ENCODE results near the gene RAD17.
"Not testable (repeated sequence)": the region's sequence is repeated elsewhere in the genome, so short reads cannot be mapped to it uniquely, and the experiment has no call there.

The RAD17 gene

GRCh38 chr5:69343083-69343482, 26.5 kb upstream of the RAD17 start:
- H3K4me1 ChIP-seq (ENCODE audit: control insufficient read depth, insufficient read depth, low read length, poor library complexity, severe bottlenecking), result no peaks in the 10 kb centered on the region
- no peaks in the 10 kb centered on the region for H3K9me3 ChIP-seq (ENCODE audit: control insufficient read depth, low read length)
- H3K27me3 ChIP-seq (replicated peaks; ENCODE audit: control insufficient read depth, insufficient read depth, low read length, poor library complexity, severe bottlenecking), result no peaks in the 10 kb centered on the region
- no peak for DNase-seq
- no peak overlapping the region for H3K27ac ChIP-seq (ENCODE audit: insufficient read depth, low read length, poor library complexity, severe bottlenecking)
- no peak overlapping the region for H3K4me3 ChIP-seq (ENCODE audit: insufficient read depth, low read depth, low read length, poor library complexity, severe bottlenecking)
- no peaks in the 10 kb centered on the region for H3K36me3 ChIP-seq (ENCODE audit: control insufficient read depth, insufficient read depth, low read length)

DNA sequence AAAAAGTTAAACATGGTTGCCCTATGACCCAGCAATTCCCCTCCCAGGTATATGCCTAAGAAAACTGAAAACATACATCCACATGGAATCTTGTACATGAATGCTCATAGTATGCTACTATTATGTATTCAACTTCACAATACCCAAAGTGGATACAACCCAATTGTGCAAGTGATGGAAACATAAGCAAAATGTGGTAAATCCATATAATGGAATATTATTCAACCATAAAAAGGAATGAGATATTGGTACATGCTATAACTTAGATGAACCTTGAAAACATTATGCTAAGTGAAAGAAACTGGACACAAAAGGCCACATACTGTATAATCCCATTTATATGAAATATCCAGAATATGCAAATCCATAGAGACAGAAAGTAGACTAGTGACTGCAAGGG, 19.0 kb upstream of the RAD17 start:
- Histone ChIP-seq H3K36me3 (ENCODE audit: control insufficient read depth, insufficient read depth, low read length) (peaks cover 25% of the 10 kb centered on the region), H3K27ac (ENCODE audit: insufficient read depth, low read length, poor library complexity, severe bottlenecking) (no peak overlapping the region)
- no peak for DNase-seq

GRCh38 chr5:69359699-69360098, 9.9 kb upstream of the RAD17 start:
- Histone ChIP-seq H3K9me3 (ENCODE audit: control insufficient read depth, low read length) (no peaks in the 10 kb centered on the region), H3K4me3 (ENCODE audit: insufficient read depth, low read depth, low read length, poor library complexity, severe bottlenecking) (no peak overlapping the region), H3K36me3 (ENCODE audit: control insufficient read depth, insufficient read depth, low read length) (peaks cover 30% of the 10 kb centered on the region), H3K27ac (ENCODE audit: insufficient read depth, low read length, poor library complexity, severe bottlenecking) (no peak overlapping the region), H3K4me1 (ENCODE audit: control insufficient read depth, insufficient read depth, low read length, poor library complexity, severe bottlenecking) (no peaks in the 10 kb centered on the region), H3K27me3 (replicated peaks; ENCODE audit: control insufficient read depth, insufficient read depth, low read length, poor library complexity, severe bottlenecking) (no peaks in the 10 kb centered on the region)
- no peak for DNase-seq

More for the DNA sequence above, 19.0 kb upstream of the RAD17 start:
- no peaks in the 10 kb centered on the region for H3K9me3 ChIP-seq (ENCODE audit: control insufficient read depth, low read length)
- H3K4me3 ChIP-seq (ENCODE audit: insufficient read depth, low read depth, low read length, poor library complexity, severe bottlenecking), result no peak overlapping the region
- H3K27me3 ChIP-seq (replicated peaks; ENCODE audit: control insufficient read depth, insufficient read depth, low read length, poor library complexity, severe bottlenecking), result no peaks in the 10 kb centered on the region
- no peaks in the 10 kb centered on the region for H3K4me1 ChIP-seq (ENCODE audit: control insufficient read depth, insufficient read depth, low read length, poor library complexity, severe bottlenecking)

DNA sequence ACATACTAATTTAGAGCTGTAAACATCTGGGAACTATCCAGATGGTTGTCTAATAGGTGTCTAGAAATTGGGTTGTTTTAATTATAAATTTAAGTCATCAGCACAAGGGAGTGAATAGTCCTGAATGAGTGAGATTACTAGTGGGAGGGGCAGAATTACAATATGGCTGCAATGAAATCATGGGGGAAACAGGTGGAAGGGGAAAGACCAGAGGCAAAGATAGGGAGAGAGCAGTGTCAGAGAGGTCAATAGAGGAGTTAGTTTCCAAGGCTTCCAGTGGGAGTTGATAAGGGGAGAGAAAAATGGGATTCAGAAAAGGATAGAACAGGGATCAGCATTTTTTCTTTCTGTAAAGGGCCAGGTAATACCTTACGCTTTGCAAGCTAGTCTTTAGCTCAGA, 9.2 kb upstream of the RAD17 start:
- Histone ChIP-seq H3K36me3 (ENCODE audit: control insufficient read depth, insufficient read depth, low read length) (peaks cover 30% of the 10 kb centered on the region), H3K9me3 (ENCODE audit: control insufficient read depth, low read length) (no peaks in the 10 kb centered on the region), H3K4me1 (ENCODE audit: control insufficient read depth, insufficient read depth, low read length, poor library complexity, severe bottlenecking) (no peaks in the 10 kb centered on the region), H3K4me3 (ENCODE audit: insufficient read depth, low read depth, low read length, poor library complexity, severe bottlenecking) (no peak overlapping the region), H3K27me3 (replicated peaks; ENCODE audit: control insufficient read depth, insufficient read depth, low read length, poor library complexity, severe bottlenecking) (no peaks in the 10 kb centered on the region), H3K27ac (ENCODE audit: insufficient read depth, low read length, poor library complexity, severe bottlenecking) (no peak overlapping the region)
- no peak for DNase-seq

- H3K27ac ChIP-seq (ENCODE audit: insufficient read depth, low read length, poor library complexity, severe bottlenecking), result no peak overlapping the region
- H3K4me3 ChIP-seq (ENCODE audit: insufficient read depth, low read depth, low read length, poor library complexity, severe bottlenecking), result no peak overlapping the region
- H3K36me3 ChIP-seq (ENCODE audit: control insufficient read depth, insufficient read depth, low read length), result peaks cover 26% of the 10 kb centered on the region
- H3K9me3 ChIP-seq (ENCODE audit: control insufficient read depth, low read length), result no peaks in the 10 kb centered on the region
- peaks cover 6% of the 10 kb centered on the region for H3K4me1 ChIP-seq (ENCODE audit: control insufficient read depth, insufficient read depth, low read length, poor library complexity, severe bottlenecking)
- DNase-seq, result no peak
- H3K27me3 ChIP-seq (replicated peaks; ENCODE audit: control insufficient read depth, insufficient read depth, low read length, poor library complexity, severe bottlenecking), result no peaks in the 10 kb centered on the region
Observed at GRCh38 chr5:69364414-69364813, 5.2 kb upstream of the RAD17 start.

DNA sequence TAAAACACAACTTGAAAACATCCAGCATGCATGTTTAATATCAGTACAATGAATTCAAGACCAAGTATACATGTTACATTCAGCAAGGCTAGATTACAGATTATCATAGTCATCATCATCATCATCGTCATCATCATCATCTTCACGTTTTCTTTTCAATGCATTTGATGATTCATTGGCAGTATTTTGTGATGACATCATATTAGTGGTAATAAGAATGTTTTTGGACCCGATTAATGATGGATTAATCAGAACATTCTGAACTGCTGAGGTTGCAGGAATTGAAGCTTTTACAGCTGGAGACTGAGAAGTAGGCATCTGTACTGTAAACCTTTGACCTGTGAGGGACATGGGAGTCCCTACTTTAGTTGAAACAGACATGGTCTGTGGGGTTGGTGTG, 4.8 kb upstream of the RAD17 start:
- Histone ChIP-seq H3K9me3 (ENCODE audit: control insufficient read depth, low read length) (no peaks in the 10 kb centered on the region), H3K4me3 (ENCODE audit: insufficient read depth, low read depth, low read length, poor library complexity, severe bottlenecking) (no peak overlapping the region), H3K27ac (ENCODE audit: insufficient read depth, low read length, poor library complexity, severe bottlenecking) (no peak overlapping the region), H3K4me1 (ENCODE audit: control insufficient read depth, insufficient read depth, low read length, poor library complexity, severe bottlenecking) (peaks cover 6% of the 10 kb centered on the region), H3K36me3 (ENCODE audit: control insufficient read depth, insufficient read depth, low read length) (peaks cover 26% of the 10 kb centered on the region), H3K27me3 (replicated peaks; ENCODE audit: control insufficient read depth, insufficient read depth, low read length, poor library complexity, severe bottlenecking) (no peaks in the 10 kb centered on the region)
- DNase-seq, result no peak

- no peak overlapping the region for H3K4me3 ChIP-seq (ENCODE audit: insufficient read depth, low read depth, low read length, poor library complexity, severe bottlenecking)
Observed at GRCh38 chr5:69367697-69368279, 1.8 kb upstream of the RAD17 start.

DNA sequence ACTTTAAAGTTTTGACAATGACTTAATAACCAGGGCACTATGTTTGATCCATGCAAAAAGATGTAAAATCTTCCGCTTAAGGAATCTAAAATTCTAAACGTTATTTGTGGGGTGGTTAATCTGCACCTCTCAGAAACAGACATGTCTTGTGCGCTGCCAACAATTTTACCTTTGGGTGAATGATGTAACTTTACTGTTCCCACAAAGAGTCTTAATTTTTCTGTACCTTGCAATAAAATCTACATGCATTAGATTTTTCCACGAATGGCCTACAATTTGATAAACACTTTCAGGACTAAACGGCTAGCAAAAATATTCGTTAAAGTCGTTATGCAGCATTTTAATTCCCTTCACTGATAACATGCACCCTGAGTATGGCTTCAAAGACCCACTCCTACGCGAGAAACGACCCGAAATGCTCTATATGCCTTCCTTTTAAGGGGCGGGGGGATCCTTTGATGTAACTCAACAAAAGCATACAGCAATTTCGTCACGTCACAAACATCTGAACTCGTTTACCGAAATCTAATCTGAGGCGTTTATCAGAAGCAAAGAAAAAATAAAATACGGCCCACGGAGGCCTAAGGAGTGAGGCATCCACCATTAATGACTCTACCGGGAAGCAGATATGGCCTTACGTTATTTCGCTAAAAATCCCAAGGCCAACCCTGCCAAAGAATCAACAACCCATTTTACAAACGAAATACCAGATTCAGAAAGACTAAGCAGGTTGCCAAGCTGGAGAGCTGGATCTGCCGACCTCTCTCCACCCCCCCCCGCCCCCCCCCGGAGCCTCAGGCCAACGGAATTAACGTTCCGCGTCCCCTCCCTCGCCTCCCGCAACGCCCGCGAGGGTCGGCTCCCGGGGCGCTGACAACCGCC, 919 bp upstream of the RAD17 start:
- H3K9me3 ChIP-seq (ENCODE audit: control insufficient read depth, low read length), result no peaks in the 10 kb centered on the region
- peak overlapping the region; percentile 99 for H3K27ac ChIP-seq (ENCODE audit: insufficient read depth, low read length, poor library complexity, severe bottlenecking)
- peaks cover 6% of the 10 kb centered on the region for H3K4me1 ChIP-seq (ENCODE audit: control insufficient read depth, insufficient read depth, low read length, poor library complexity, severe bottlenecking)
- H3K36me3 ChIP-seq (ENCODE audit: control insufficient read depth, insufficient read depth, low read length), result peaks cover 22% of the 10 kb centered on the region
- no peaks in the 10 kb centered on the region for H3K27me3 ChIP-seq (replicated peaks; ENCODE audit: control insufficient read depth, insufficient read depth, low read length, poor library complexity, severe bottlenecking)
- H3K4me3 ChIP-seq (ENCODE audit: insufficient read depth, low read depth, low read length, poor library complexity, severe bottlenecking), result peak overlapping the region; percentile 94
- peak in 1 of 3 donors; percentile 17 for DNase-seq

More at GRCh38 chr5:69367697-69368279, 1.8 kb upstream of the RAD17 start:
- H3K27me3 ChIP-seq (replicated peaks; ENCODE audit: control insufficient read depth, insufficient read depth, low read length, poor library complexity, severe bottlenecking), result no peaks in the 10 kb centered on the region
- H3K27ac ChIP-seq (ENCODE audit: insufficient read depth, low read length, poor library complexity, severe bottlenecking), result peak overlapping the region; percentile 99
- H3K36me3 ChIP-seq (ENCODE audit: control insufficient read depth, insufficient read depth, low read length), result peaks cover 22% of the 10 kb centered on the region
- no peaks in the 10 kb centered on the region for H3K9me3 ChIP-seq (ENCODE audit: control insufficient read depth, low read length)
- H3K4me1 ChIP-seq (ENCODE audit: control insufficient read depth, insufficient read depth, low read length, poor library complexity, severe bottlenecking), result peaks cover 6% of the 10 kb centered on the region
- no peak for DNase-seq

- not testable (repeated sequence) for H3K9me3 ChIP-seq (ENCODE audit: control insufficient read depth, low read length); DNase-seq; H3K4me1 ChIP-seq (ENCODE audit: control insufficient read depth, insufficient read depth, low read length, poor library complexity, severe bottlenecking); H3K27me3 ChIP-seq (replicated peaks; ENCODE audit: control insufficient read depth, insufficient read depth, low read length, poor library complexity, severe bottlenecking)
- Histone ChIP-seq H3K27ac (ENCODE audit: insufficient read depth, low read length, poor library complexity, severe bottlenecking) (peak overlapping the region; percentile 99), H3K4me3 (ENCODE audit: insufficient read depth, low read depth, low read length, poor library complexity, severe bottlenecking) (peak overlapping the region; percentile 94), H3K36me3 (ENCODE audit: control insufficient read depth, insufficient read depth, low read length) (peaks cover 16% of the 10 kb centered on the region)
Observed at GRCh38 chr5:69370335-69370734, 717 bp downstream of the RAD17 start.

- Histone ChIP-seq H3K27ac (ENCODE audit: insufficient read depth, low read length, poor library complexity, severe bottlenecking) (no peak overlapping the region), H3K36me3 (ENCODE audit: control insufficient read depth, insufficient read depth, low read length) (peaks cover 16% of the 10 kb centered on the region), H3K4me3 (ENCODE audit: insufficient read depth, low read depth, low read length, poor library complexity, severe bottlenecking) (no peak overlapping the region), H3K4me1 (ENCODE audit: control insufficient read depth, insufficient read depth, low read length, poor library complexity, severe bottlenecking) (peaks cover 6% of the 10 kb centered on the region), H3K9me3 (ENCODE audit: control insufficient read depth, low read length) (no peaks in the 10 kb centered on the region), H3K27me3 (replicated peaks; ENCODE audit: control insufficient read depth, insufficient read depth, low read length, poor library complexity, severe bottlenecking) (no peaks in the 10 kb centered on the region)
- no peak for DNase-seq
Observed at GRCh38 chr5:69372394-69372793, 2.8 kb downstream of the RAD17 start.
